A549 (cell line): ENCODE results near the gene METTL25B.

Experiments
- BHLHE40 ChIP-seq: IDR thresholded peaks from 2 replicates; pipeline ENCODE4 v1.6.1; 2012; ENCODE audit warnings: low read depth, low read length, inconsistent platforms
- CTCF ChIP-seq: fragments of >200 bp; sonication (Bioruptor Twin); formaldehyde crosslinking; IDR thresholded peaks from 3 replicates; pipeline ENCODE4 v1.5.1; 2016
- ESRRA ChIP-seq: fragments of 150-350 bp; IDR thresholded peaks from 2 replicates; pipeline ENCODE4 v1.6.1; 2014; ENCODE audit warnings: mild to moderate bottlenecking, low read length, borderline replicate concordance
- HOXA7 ChIP-seq: fragments of 250-450 bp; sonication (Bioruptor Pico); IDR thresholded peaks from 2 replicates; pipeline ENCODE4 v1.5.0; 2020; ENCODE audit warnings: mild to moderate bottlenecking, moderate library complexity
- MAX ChIP-seq: IDR thresholded peaks from 2 replicates; pipeline ENCODE4 v1.6.1; 2012
- NFE2L2 ChIP-seq: fragments of 150-350 bp; conservative IDR thresholded peaks from 2 replicates; pipeline ENCODE4 v1.6.1; 2014; ENCODE audit warnings: low read length
- POLR2A ChIP-seq: IDR thresholded peaks from 2 replicates; pipeline ENCODE4 v1.6.1; 2012; ENCODE audit warnings: mild to moderate bottlenecking, low read length
- POLR2AphosphoS2 ChIP-seq: conservative IDR thresholded peaks from 2 replicates; pipeline ENCODE4 v1.6.1; 2012; ENCODE audit warnings: low read length, improper control_type of control experiment, inconsistent platforms
- RAD21 ChIP-seq, 2 experiments: fragments of >200 bp in 1 of 2; sonication (Bioruptor Twin) in 1 of 2; formaldehyde crosslinking in 1 of 2; IDR thresholded peaks in 1 of 2; conservative IDR thresholded peaks in 1 of 2; 2 replicates in 1 of 2; 3 replicates in 1 of 2; pipeline ENCODE4 v1.6.1; 2012 to 2018; ENCODE audit warnings: inconsistent platforms in 1 of 2
- REST ChIP-seq: fragments of 200-600 bp; sonication (generic); IDR thresholded peaks from 2 replicates; pipeline ENCODE4 v1.6.1; 2016; ENCODE audit warnings: antibody characterized with exemption, mild to moderate bottlenecking, moderate library complexity
- RFX5 ChIP-seq: fragments of 450-650 bp; IDR thresholded peaks from 2 replicates; pipeline ENCODE4 v1.7.1; 2014; ENCODE audit warnings: antibody characterized with exemption, mild to moderate bottlenecking, moderate library complexity
- RNF2 ChIP-seq: fragments of 200-600 bp; sonication (generic); IDR thresholded peaks from 2 replicates; pipeline ENCODE4 v1.6.1; 2016; ENCODE audit warnings: low read depth, mild to moderate bottlenecking, antibody characterized with exemption, moderate library complexity, borderline replicate concordance

- TF ChIP-seq HOXA7 (CRISPR knock-in tag) (no peak), CTCF (no peak), POLR2A (no peak), NFE2L2 (no peak), RNF2 (no peak), RAD21 (conservative IDR thresholded peaks at IDR 0.05 in 1 of 2, IDR thresholded peaks at IDR 0.05 in 1 of 2) (no peak), POLR2AphosphoS2 (no peak), REST (no peak), RFX5 (no peak), MAX (no peak), ESRRA (no peak), BHLHE40 (no peak)
Observed at GRCh38 chr1:156712626-156713025, 15.6 kb upstream of the METTL25B start.
